Ovary (tissue), 9 donors: ENCODE measurements around the gene PHLDB2. TPM values are rescaled to one million over a fixed set of nuclear protein-coding genes. Genes with fewer than 3 reads are reported as not detected.

ENCODE experiments used
- DNase-seq, 5 donors: peaks; one replicate each; pipeline ENCODE4 v3.0.0-alpha.2; 2019 to 2020
- H3K27ac ChIP-seq, 2 donors: fragments of 200-600 bp; one replicate each; pipeline versions ENCODE4 v1.5.1 to v1.8.0; 2019 to 2022
- H3K27me3 ChIP-seq: fragments of 200-600 bp; one replicate; pipeline ENCODE4 v1.8.0; 2022
- H3K36me3 ChIP-seq: fragments of 200-600 bp; sonication (generic); one replicate; pipeline ENCODE4 v1.5.1; 2019
- H3K4me1 ChIP-seq: one replicate; pipeline ENCODE4 v1.8.1; 2013; ENCODE audit warnings: mild to moderate bottlenecking, moderate library complexity; ENCODE audit not compliant: insufficient read depth
- H3K4me3 ChIP-seq: fragments of 200-600 bp; sonication (generic); one replicate; pipeline ENCODE4 v1.5.1; 2017
- H3K9me3 ChIP-seq, 2 donors: fragments of 200-600 bp in 1 of 2; sonication (generic) in 1 of 2; one replicate each; pipeline versions ENCODE4 v1.5.1 to v1.8.1; 2013 to 2019; ENCODE audit warnings: mild to moderate bottlenecking in 1 of 2, moderate library complexity in 1 of 2
- EP300 ChIP-seq: sonication (generic); formaldehyde crosslinking; IDR thresholded peaks from one replicate; pipeline ENCODE4 v1.6.1; 2017; ENCODE audit warnings: antibody characterized with exemption
- POLR2A ChIP-seq: fragments of 450-650 bp; IDR thresholded peaks from one replicate; pipeline ENCODE4 v1.6.1; 2017; ENCODE audit warnings: antibody characterized with exemption, mild to moderate bottlenecking, moderate library complexity
- WGBS, 3 donors: extraction: QIAGEN DNeasy Blood & Tissue Kit in 1 of 3; methylation state at CpG; one replicate each; pipeline versions ENCODE4 v1.1.5 to v1.1.7; 2013 to 2017; 5-methylcytosine and 5-hydroxymethylcytosine counted together
- intact Hi-C, 4 donors: fragments of 100-400 bp; cut with DNase I; formaldehyde crosslinking; loops; one replicate each; pipeline versions ENCODE4 v1.11.0 to v1.15.1; 2022 to 2023
- polyA plus RNA-seq, 2 donors: library from polyadenylated mRNA; stranded (reverse); fragments of 200-250 nt in 1 of 2; fragments of 350-450 nt in 1 of 2; fragmentation: Illumina TruSeq in 1 of 2; extraction: RNeasy Lipid Tissue Mini Kit (QIAGEN cat#74804) in 1 of 2; gene quantifications; one replicate each; pipeline ENCODE4 v1.2.3, GENCODE V29; 2013 to 2014
- total RNA-seq, 7 donors: library from RNA; depleted of rRNA in 2 of 7; stranded (reverse); fragments of >200 nt in 2 of 7; fragmentation: NEBNext Ultra II Directional in 3 of 7; extraction: Animal tissue kit (Norgen Biotek cat#: 25700) in 3 of 7; gene quantifications; one replicate each; pipeline versions ENCODE4 v1.1.0 to v1.2.4, GENCODE V29; 2016 to 2023
- TF ChIP-seq, protein P1 (sequence below), 3 donors: fragments of 450-650 bp in 2 of 3; fragments of 200-600 bp in 1 of 3; IDR thresholded peaks; one replicate each; pipeline versions ENCODE4 v1.5.1 to v1.8.0; 2016 to 2022; ENCODE audit warnings: antibody characterized with exemption in 3 of 3, mild to moderate bottlenecking in 1 of 3
- donor health status: DM: no; HTN: no; CAD: no; lungs with moderate emphysema.
- donor health status: DM: no; HTN: no; CAD: no.
- donor health status: Bipolar disorder and iron deficiency.
- donor health status: DM: yes; HTN: yes; CAD: no.
- donor health status: DM: no; HTN: no; CAD: no.
- donor health status: DM: yes; HTN: yes; CAD: no.

PHLDB2 gene
- total and polyA plus RNA-seq, 9 donors, result 9.0 to 141 (median 19.3) TPM

DNA sequence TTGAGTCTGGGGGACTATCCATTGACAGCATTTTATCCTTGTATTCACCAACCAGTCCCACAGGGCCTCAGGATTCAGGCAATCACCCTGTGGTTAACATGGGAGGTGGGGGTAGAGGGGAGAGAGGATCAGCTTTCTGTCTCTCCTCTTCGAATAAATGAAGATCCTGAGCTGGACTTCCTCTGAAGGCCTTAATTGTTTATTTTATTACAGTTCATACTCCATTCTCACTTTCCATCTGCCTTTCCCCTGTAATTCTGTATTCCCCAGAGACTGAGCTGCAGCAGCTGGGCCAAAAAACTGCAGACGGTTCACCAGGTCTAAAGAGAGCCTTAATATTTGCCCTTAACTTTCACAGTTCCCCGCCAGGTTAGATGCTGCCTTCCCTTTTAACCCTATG lies 151.6 kb downstream of the PHLDB2 start:
- Histone ChIP-seq H3K4me1 (peaks cover 4% of the 10 kb centered on the region), H3K9me3 (no peaks in the 10 kb centered on the region), H3K36me3 (no peaks in the 10 kb centered on the region), H3K27me3 (no peaks in the 10 kb centered on the region), H3K4me3 (no peak overlapping the region), H3K27ac (no peak overlapping the region)
- WGBS, 3 donors, result 49 to 58% (median 55%) methylated on average over 3 of the region's 3 CpGs
- DNase-seq, result no peak
- intact Hi-C loops, result loop anchor here in 1 of 4 donors (5.0 kb wide), 2 partner anchors 293 to 343 kb away; no protein-coding TSS in a partner anchor
- TF ChIP-seq POLR2A (no peak), EP300 (no peak)
- TF ChIP-seq, protein P1, sequence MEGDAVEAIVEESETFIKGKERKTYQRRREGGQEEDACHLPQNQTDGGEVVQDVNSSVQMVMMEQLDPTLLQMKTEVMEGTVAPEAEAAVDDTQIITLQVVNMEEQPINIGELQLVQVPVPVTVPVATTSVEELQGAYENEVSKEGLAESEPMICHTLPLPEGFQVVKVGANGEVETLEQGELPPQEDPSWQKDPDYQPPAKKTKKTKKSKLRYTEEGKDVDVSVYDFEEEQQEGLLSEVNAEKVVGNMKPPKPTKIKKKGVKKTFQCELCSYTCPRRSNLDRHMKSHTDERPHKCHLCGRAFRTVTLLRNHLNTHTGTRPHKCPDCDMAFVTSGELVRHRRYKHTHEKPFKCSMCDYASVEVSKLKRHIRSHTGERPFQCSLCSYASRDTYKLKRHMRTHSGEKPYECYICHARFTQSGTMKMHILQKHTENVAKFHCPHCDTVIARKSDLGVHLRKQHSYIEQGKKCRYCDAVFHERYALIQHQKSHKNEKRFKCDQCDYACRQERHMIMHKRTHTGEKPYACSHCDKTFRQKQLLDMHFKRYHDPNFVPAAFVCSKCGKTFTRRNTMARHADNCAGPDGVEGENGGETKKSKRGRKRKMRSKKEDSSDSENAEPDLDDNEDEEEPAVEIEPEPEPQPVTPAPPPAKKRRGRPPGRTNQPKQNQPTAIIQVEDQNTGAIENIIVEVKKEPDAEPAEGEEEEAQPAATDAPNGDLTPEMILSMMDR (IDR thresholded peaks at IDR 0.05), result no peak

DNA sequence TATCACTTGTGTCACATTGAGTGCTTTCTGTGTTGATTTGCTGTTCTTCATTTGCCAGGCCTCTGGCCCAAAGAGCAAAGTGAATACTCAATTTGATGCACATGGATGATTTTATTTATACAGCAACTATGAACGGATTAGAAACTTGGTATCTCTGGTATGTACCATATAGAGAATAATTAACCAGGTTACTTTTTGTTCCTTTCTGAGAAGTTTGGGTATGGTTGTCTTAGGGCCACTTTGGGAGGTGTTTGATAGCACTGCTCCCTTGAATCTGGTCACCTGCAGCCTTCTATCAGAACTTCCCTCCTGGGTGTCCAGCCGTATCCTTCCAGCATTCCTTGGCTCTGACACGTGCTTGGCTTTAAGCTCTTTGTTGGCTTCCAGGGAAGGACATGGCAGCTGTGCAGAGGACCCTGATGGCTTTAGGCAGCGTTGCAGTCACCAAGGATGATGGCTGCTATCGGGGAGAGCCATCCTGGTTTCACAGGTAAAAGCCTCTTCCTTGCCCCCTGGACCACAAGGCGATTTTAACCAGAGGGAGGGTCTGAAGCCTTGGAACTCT lies 152.4 kb downstream of the PHLDB2 start:
- TF ChIP-seq EP300, result no peak
- no peak for TF ChIP-seq POLR2A
- TF ChIP-seq, protein P1 (IDR thresholded peaks at IDR 0.05), result no peak
- WGBS, 3 donors, result 75 to 94% (median 93%) methylated on average over 5 to 6 of the region's 6 CpGs
- no peak overlapping the region for H3K4me3 ChIP-seq
- intact Hi-C loops, result loop anchor here in 1 of 4 donors (5.0 kb wide), 2 partner anchors 294 to 344 kb away; no protein-coding TSS in a partner anchor
- peaks cover 4% of the 10 kb centered on the region for H3K4me1 ChIP-seq
- no peaks in the 10 kb centered on the region for H3K27me3 ChIP-seq
- no peak for DNase-seq
- H3K36me3 ChIP-seq, result no peaks in the 10 kb centered on the region
- H3K9me3 ChIP-seq, result no peaks in the 10 kb centered on the region
- H3K27ac ChIP-seq, result no peak overlapping the region

DNA sequence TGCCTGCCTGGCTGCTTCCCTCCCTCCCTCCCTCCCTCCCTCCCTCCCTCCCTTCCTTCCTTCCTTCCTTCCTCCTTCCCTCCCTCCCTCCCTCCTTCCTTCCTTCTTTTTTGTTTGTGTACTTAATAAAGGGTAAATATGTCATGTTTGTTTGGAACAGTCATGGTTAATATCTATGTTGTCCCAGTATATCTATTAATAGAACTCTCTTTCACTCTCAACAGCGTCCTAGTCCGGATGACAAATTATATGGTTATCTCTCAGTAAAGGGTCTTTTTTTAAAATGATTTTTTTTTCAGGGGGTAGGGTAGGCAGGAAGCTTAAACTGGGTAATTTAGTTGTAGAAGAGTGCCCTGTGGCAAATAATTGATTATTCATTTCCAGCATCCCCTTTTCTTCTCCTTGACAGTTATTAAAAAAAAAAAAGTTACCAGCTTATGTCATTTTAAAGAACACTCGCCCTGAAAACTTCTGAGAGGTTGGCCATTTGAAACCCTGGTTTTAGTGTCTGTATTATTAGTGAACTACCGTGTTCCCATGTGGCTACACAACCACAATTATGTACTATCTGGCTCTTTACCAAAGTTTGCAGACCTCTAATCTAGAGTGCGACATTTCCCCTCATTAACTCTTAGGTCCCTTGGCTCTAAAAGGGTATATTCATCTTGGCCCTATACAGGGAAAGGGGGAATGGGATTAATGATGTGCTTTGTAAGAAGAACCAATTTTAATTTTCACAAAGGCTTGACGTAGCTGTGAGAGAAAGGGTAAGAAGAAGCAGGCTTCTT lies 153.3 kb downstream of the PHLDB2 start:
- no peaks in the 10 kb centered on the region for H3K27me3 ChIP-seq
- no peaks in the 10 kb centered on the region for H3K36me3 ChIP-seq
- H3K9me3 ChIP-seq, result no peaks in the 10 kb centered on the region
- 56 to 59% (median 57%) methylated on average over 6 of the region's 6 CpGs for WGBS, 3 donors
- DNase-seq, result no peak
- H3K27ac ChIP-seq, result no peak overlapping the region
- intact Hi-C loops, result loop anchor here in 1 of 4 donors (5.0 kb wide), 2 partner anchors 295 to 345 kb away; no protein-coding TSS in a partner anchor
- H3K4me1 ChIP-seq, result peaks cover 4% of the 10 kb centered on the region
- no peak overlapping the region for H3K4me3 ChIP-seq
- TF ChIP-seq, protein P1 (IDR thresholded peaks at IDR 0.05), result no peak
- TF ChIP-seq POLR2A (no peak), EP300 (no peak)

DNA sequence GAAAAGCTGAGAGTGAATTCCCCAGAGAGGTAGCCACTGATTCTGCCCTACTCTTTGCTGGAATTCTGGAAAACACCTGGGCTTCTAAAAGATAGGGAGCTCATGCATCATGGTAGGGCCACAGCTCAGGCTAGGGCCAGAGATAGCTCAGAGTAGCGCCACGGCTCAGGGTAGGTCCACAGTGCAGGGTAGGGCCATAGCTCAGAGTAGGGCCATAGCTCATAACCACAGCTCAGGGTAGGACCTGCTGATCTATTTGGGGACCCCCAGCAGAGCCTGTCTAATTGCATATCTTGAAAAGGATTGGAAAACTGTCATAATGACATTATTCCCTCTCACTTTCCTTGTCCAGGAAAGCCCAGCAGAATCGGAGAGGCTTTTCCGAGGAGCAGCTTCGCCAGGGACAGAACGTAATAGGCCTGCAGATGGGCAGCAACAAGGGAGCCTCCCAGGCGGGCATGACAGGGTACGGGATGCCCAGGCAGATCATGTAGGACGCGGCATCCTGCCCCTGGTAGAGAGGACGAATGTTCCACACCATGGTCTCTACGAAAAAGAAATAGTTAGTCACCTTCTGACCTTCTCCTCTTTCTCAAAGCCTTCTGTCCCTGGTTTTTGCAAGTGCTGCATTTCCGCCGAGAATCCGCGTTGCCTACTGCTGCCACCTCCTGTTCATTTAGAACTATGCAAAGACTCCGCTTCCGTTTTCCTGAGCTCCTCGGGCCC lies 154.2 kb downstream of the PHLDB2 start:
- Histone ChIP-seq H3K36me3 (no peaks in the 10 kb centered on the region), H3K27me3 (no peaks in the 10 kb centered on the region), H3K4me1 (peaks cover 3% of the 10 kb centered on the region), H3K9me3 (no peaks in the 10 kb centered on the region), H3K4me3 (no peak overlapping the region), H3K27ac (no peak overlapping the region)
- TF ChIP-seq, protein P1 (IDR thresholded peaks at IDR 0.05), result peak; percentile 42 to 55 (median 53)
- TF ChIP-seq EP300 (no peak), POLR2A (no peak)
- DNase-seq, result peak; percentile 42 to 68 (median 58)
- intact Hi-C loops, result loop anchor here in 1 of 4 donors (5.0 kb wide), 2 partner anchors 296 to 346 kb away; no protein-coding TSS in a partner anchor
- 38 to 44% (median 40%) methylated on average over 19 of the region's 19 CpGs for WGBS, 3 donors
